GM12878 (cell line): Measurements from ENCODE around the gene GRK6. TPM values are rescaled to one million over a fixed set of nuclear protein-coding genes. Genes with fewer than 3 reads are reported as not detected.

ENCODE experiments used
- BCL3 ChIP-seq: IDR thresholded peaks from 2 replicates; pipeline ENCODE4 v1.6.1; 2011; ENCODE audit warnings: borderline replicate concordance, low read depth, mild to moderate bottlenecking, moderate library complexity, low read length; ENCODE audit not compliant: insufficient read depth, poor library complexity, severe bottlenecking
- CBX5 ChIP-seq: sonication (generic); IDR thresholded peaks from 2 replicates; pipeline ENCODE4 v1.6.1; 2016; ENCODE audit warnings: low read depth, moderate library complexity, mild to moderate bottlenecking, inconsistent platforms
- CHD4 ChIP-seq: fragments of 200-600 bp; sonication (generic); IDR thresholded peaks from 2 replicates; pipeline ENCODE4 v1.6.1; 2016; ENCODE audit warnings: mild to moderate bottlenecking
- EP300 ChIP-seq, 2 experiments: fragments of 150-350 bp in 1 of 2; IDR thresholded peaks; 2 replicates each; pipeline ENCODE4 v1.6.1; 2011 to 2012; ENCODE audit warnings: low read depth in 2 of 2, low read length in 2 of 2, borderline replicate concordance in 1 of 2, improper control_type of control experiment in 1 of 2, inconsistent platforms in 1 of 2; ENCODE audit not compliant: control insufficient read depth in 1 of 2
- HSF1 ChIP-seq: fragments of 150-350 bp; IDR thresholded peaks from 2 replicates; pipeline ENCODE4 v1.6.1; 2014; ENCODE audit warnings: mild to moderate bottlenecking, low read depth, low read length
- KLF5 ChIP-seq: fragments of 450-650 bp; IDR thresholded peaks from 2 replicates; pipeline ENCODE4 v1.6.1; 2014; ENCODE audit warnings: mild to moderate bottlenecking; ENCODE audit not compliant: partially characterized antibody
- NR2C1 ChIP-seq: fragments of 450-650 bp; IDR thresholded peaks from 2 replicates; pipeline ENCODE4 v1.6.1; 2017; ENCODE audit warnings: antibody characterized with exemption, mild to moderate bottlenecking, moderate library complexity
- POLR2AphosphoS2 ChIP-seq: IDR thresholded peaks from 2 replicates; pipeline ENCODE4 v1.6.1; 2011; ENCODE audit warnings: low read depth, mild to moderate bottlenecking, low read length, improper control_type of control experiment, moderate library complexity
- SMAD1 ChIP-seq: fragments of 450-650 bp; IDR thresholded peaks from 2 replicates; pipeline ENCODE4 v1.6.1; 2018; ENCODE audit warnings: mild to moderate bottlenecking, low read depth; ENCODE audit not compliant: partially characterized antibody
- SMARCA5 ChIP-seq: fragments of 450-650 bp; IDR thresholded peaks from 2 replicates; pipeline ENCODE4 v1.6.1; 2017; ENCODE audit warnings: mild to moderate bottlenecking
- ZNF24 ChIP-seq: fragments of 450-650 bp; IDR thresholded peaks from 2 replicates; pipeline ENCODE4 v1.6.1; 2017; ENCODE audit warnings: antibody characterized with exemption, mild to moderate bottlenecking
- ZNF592 ChIP-seq: fragments of 450-650 bp; IDR thresholded peaks from 2 replicates; pipeline ENCODE4 v1.6.1; 2017; ENCODE audit warnings: mild to moderate bottlenecking, moderate library complexity
- ZSCAN29 ChIP-seq: fragments of 450-650 bp; IDR thresholded peaks from 2 replicates; pipeline ENCODE4 v1.6.1; 2017; ENCODE audit warnings: mild to moderate bottlenecking, moderate library complexity
- polyA plus RNA-seq, 11 experiments: library from polyadenylated mRNA; depleted of rRNA in 4 of 11; unstranded in 6 of 11; stranded (reverse) in 5 of 11; fragments of >200 nt; fragmentation: Nextera tagmentation in 4 of 11; fragmentation: Illumina TruSeq in 1 of 11; extraction: Ambion mirVana in 4 of 11; extraction: Trizol in 1 of 11; gene quantifications; 1 replicate in 1 of 11; 2 replicates in 10 of 11; pipeline versions ENCODE4 v1.2.1 to v1.2.3, GENCODE V29; 2011 to 2016; ENCODE audit warnings: inconsistent platforms in 2 of 11, missing spikeins in 2 of 11, low read depth in 1 of 11
- total RNA-seq, 4 experiments: library from RNA; depleted of rRNA in 3 of 4; stranded (reverse); fragments of >200 nt in 3 of 4; fragmentation: Illumina TruSeq in 1 of 4; extraction: Trizol in 1 of 4; gene quantifications; 2 replicates each; pipeline versions ENCODE4 v1.2.1 to v1.2.3, GENCODE V29; 2013 to 2021
- TF ChIP-seq, protein P1 (sequence below): fragments of 450-650 bp; formaldehyde crosslinking; IDR thresholded peaks from 2 replicates; pipeline ENCODE4 v1.4.0; 2022; ENCODE audit warnings: mild to moderate bottlenecking, moderate library complexity
- TF ChIP-seq, protein P2 (sequence below): fragments of 450-650 bp; IDR thresholded peaks from 2 replicates; pipeline ENCODE4 v1.6.1; 2017; ENCODE audit warnings: antibody characterized with exemption, mild to moderate bottlenecking, moderate library complexity

GRK6 gene
- total and polyA plus RNA-seq, 10 of the 15 experiments (the other 5 are each of a cell fraction or from before 2014, with no cell fraction given): 0.79 to 124 (median 41.6) TPM

DNA sequence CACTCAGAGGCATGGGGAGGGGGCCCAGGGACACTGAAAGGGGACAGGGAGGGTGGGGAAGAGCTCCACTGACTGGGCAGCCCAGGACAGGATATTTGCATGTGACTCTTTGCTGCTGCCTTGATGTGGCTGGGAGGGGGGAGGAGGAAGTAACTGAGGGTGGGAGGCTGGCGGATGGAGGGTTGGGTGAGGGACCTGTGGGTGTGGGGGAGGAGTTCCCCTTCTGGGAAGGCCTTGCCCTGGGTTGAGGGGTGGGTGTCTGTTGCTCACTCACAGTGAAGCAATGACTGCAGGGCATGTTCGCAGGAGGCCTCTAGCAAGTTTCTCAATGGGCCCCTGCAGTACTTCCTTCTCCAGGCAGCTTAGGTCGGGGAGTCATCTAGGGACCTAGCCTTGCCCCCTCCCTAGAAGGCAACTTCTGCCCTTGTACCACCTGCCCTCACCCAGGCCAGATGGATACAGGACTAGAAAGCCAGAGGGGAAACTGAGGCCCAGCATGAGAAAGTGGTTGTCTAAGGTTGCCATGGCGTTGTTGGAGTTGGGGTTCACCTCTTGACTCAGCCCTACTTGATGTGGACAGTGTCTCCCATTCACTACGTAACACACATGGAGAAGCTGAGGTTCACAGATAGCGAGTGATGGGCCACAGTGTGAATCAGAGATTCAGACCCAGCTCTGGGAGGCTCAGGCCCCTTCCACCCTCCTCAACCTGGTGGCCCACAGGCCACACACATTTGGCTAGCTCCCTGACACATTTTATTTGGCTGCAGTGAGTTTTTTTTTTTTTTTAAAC lies 3.0 kb downstream of the GRK6 start (continued):
- TF ChIP-seq HSF1 (no peak), KLF5 (no peak), BCL3 (peak; percentile 8), SMAD1 (no peak), SMARCA5 (peak; percentile 54; the same call in 1 of the 2 replicates), CHD4 (no peak), CBX5 (no peak), ZNF24 (peak; percentile 68; the same call in 1 of the 2 replicates), EP300 (IDR thresholded peaks at IDR 0.05; ENCODE audit: borderline replicate concordance in 1 of 2, control insufficient read depth in 1 of 2, low read depth in 2 of 2, low read length in 2 of 2) (peak in 1 of 2 experiments; percentile 65; a peak in 2 of 4 replicates), POLR2AphosphoS2 (no peak), ZNF592 (no peak), NR2C1 (no peak), ZSCAN29 (no peak)
- TF ChIP-seq, protein P1, sequence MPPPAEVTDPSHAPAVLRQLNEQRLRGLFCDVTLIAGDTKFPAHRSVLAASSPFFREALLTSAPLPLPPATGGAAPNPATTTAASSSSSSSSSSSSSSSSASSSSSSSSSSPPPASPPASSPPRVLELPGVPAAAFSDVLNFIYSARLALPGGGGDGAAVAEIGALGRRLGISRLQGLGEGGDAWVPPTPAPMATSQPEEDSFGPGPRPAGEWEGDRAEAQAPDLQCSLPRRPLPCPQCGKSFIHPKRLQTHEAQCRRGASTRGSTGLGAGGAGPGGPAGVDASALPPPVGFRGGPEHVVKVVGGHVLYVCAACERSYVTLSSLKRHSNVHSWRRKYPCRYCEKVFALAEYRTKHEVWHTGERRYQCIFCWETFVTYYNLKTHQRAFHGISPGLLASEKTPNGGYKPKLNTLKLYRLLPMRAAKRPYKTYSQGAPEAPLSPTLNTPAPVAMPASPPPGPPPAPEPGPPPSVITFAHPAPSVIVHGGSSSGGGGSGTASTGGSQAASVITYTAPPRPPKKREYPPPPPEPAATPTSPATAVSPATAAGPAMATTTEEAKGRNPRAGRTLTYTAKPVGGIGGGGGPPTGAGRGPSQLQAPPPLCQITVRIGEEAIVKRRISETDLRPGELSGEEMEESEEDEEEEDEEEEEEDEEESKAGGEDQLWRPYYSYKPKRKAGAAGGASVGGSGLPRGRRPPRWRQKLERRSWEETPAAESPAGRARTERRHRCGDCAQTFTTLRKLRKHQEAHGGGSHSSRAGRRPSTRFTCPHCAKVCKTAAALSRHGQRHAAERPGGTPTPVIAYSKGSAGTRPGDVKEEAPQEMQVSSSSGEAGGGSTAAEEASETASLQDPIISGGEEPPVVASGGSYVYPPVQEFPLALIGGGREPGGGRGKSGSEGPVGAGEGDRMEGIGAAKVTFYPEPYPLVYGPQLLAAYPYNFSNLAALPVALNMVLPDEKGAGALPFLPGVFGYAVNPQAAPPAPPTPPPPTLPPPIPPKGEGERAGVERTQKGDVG (CRISPR knock-in tag): no peak
- TF ChIP-seq, protein P2, sequence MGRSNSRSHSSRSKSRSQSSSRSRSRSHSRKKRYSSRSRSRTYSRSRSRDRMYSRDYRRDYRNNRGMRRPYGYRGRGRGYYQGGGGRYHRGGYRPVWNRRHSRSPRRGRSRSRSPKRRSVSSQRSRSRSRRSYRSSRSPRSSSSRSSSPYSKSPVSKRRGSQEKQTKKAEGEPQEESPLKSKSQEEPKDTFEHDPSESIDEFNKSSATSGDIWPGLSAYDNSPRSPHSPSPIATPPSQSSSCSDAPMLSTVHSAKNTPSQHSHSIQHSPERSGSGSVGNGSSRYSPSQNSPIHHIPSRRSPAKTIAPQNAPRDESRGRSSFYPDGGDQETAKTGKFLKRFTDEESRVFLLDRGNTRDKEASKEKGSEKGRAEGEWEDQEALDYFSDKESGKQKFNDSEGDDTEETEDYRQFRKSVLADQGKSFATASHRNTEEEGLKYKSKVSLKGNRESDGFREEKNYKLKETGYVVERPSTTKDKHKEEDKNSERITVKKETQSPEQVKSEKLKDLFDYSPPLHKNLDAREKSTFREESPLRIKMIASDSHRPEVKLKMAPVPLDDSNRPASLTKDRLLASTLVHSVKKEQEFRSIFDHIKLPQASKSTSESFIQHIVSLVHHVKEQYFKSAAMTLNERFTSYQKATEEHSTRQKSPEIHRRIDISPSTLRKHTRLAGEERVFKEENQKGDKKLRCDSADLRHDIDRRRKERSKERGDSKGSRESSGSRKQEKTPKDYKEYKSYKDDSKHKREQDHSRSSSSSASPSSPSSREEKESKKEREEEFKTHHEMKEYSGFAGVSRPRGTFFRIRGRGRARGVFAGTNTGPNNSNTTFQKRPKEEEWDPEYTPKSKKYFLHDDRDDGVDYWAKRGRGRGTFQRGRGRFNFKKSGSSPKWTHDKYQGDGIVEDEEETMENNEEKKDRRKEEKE: no peak
